SH-SY5Y (cell line): ENCODE measurements around the gene RTP5.

ENCODE experiments used
- GATA2 ChIP-seq: IDR thresholded peaks from 2 replicates; pipeline ENCODE4 v1.6.1; 2011; ENCODE audit warnings: mild to moderate bottlenecking, low read depth, low read length
- GATA3 ChIP-seq: IDR thresholded peaks from 2 replicates; pipeline ENCODE4 v1.6.1; 2011; ENCODE audit warnings: low read depth, mild to moderate bottlenecking, low read length, moderate library complexity

- TF ChIP-seq GATA2: no peak
- no peak for TF ChIP-seq GATA3
Observed at GRCh38 chr2:241862093-241862492, 7.4 kb upstream of the RTP5 start.
